GM12878 (cell line): ENCODE data around the gene RGS16. TPM values are rescaled to one million over a fixed set of nuclear protein-coding genes. Genes with fewer than 3 reads are reported as not detected.

Source experiments
- ATAC-seq: fragments of 200-7000 bp; cut with Tn5 transposase; 3 replicates; pipeline ENCODE4 v1.9.1; 2020; ENCODE audit warnings: mild to moderate bottlenecking, moderate library complexity
- BruUV-seq: library from RNA; stranded (reverse); fragments of 400-500 nt; replicated peaks from 2 replicates; lab custom pipeline; 2021; lab: Mats Ljungman, UMichigan
- CTCF ChIA-PET: fragments of 300-600 bp; sonication (Branson Sonifier 250); formaldehyde crosslinking; extraction: SDS; loops from one replicate; lab custom pipeline; 2021; ENCODE audit warnings: inconsistent platforms; lab: Yijun Ruan, JAX
- POLR2A ChIA-PET: fragments of 350-600 bp; formaldehyde crosslinking; extraction: SDS; loops from one replicate; lab custom pipeline; 2021; ENCODE audit warnings: inconsistent platforms; lab: Charles Lee
- RAD21 ChIA-PET: fragments of 300-600 bp; sonication (Branson Sonifier 250); formaldehyde crosslinking; loops from one replicate; lab custom pipeline; 2023; ENCODE audit warnings: antibody characterized with exemption; ENCODE audit not compliant: unreplicated experiment; lab: Charles Lee
- SMC1A ChIA-PET: fragments of 300-600 bp; sonication (Branson Sonifier 250); formaldehyde crosslinking; loops from one replicate; lab custom pipeline; 2023; ENCODE audit not compliant: unreplicated experiment, uncharacterized antibody; lab: Charles Lee
- DNase-seq: peaks from one replicate; pipeline ENCODE4 v3.0.0-alpha.2; 2011; ENCODE audit warnings: low read depth, low spot score
- FAIRE-seq: peaks from 3 replicates; lab custom pipeline; 2011; peaks lifted over from hg19 to GRCh38; lab: Jason Lieb, UNC
- H2AFZ ChIP-seq: 2 replicates; pipeline ENCODE4 v1.6.0; 2011; ENCODE audit warnings: low read depth, low read length, control low read depth; ENCODE audit not compliant: control insufficient read depth
- H3K27ac ChIP-seq: 2 replicates; pipeline ENCODE4 v1.5.1; 2011; ENCODE audit warnings: control low read depth; ENCODE audit not compliant: control insufficient read depth, insufficient read depth
- H3K27me3 ChIP-seq, 2 experiments: replicated peaks in 1 of 2; 2 replicates each; pipeline versions ENCODE4 v1.6.0 to v1.6.1; 2011; ENCODE audit warnings: low read length in 1 of 2; ENCODE audit not compliant: control insufficient read depth in 2 of 2, insufficient read depth in 2 of 2
- H3K36me3 ChIP-seq, 2 experiments: 2 replicates each; pipeline ENCODE4 v1.5.1; 2011; ENCODE audit warnings: low read length in 1 of 2; ENCODE audit not compliant: control insufficient read depth in 2 of 2, insufficient read depth in 2 of 2
- H3K4me1 ChIP-seq: 2 replicates; pipeline ENCODE4 v1.6.1; 2011; ENCODE audit warnings: mild to moderate bottlenecking, low read length, moderate library complexity, mixed read lengths; ENCODE audit not compliant: control insufficient read depth, insufficient read depth
- H3K4me2 ChIP-seq: 2 replicates; pipeline ENCODE4 v1.6.0; 2011; ENCODE audit warnings: control low read depth; ENCODE audit not compliant: control insufficient read depth, insufficient read depth
- H3K4me3 ChIP-seq: fragments of 200-600 bp; sonication (generic); 2 replicates; pipeline ENCODE4 v1.5.1; 2016
- H3K79me2 ChIP-seq: 2 replicates; pipeline ENCODE4 v1.6.0; 2011; ENCODE audit warnings: low read length; ENCODE audit not compliant: control insufficient read depth, insufficient read depth
- H3K9ac ChIP-seq: 2 replicates; pipeline ENCODE4 v1.8.0; 2011; ENCODE audit warnings: low read length, control low read depth, mixed read lengths; ENCODE audit not compliant: control insufficient read depth, insufficient read depth
- H3K9me3 ChIP-seq: replicated peaks from 3 replicates; pipeline ENCODE4 v1.5.1; 2011; ENCODE audit warnings: mild to moderate bottlenecking, low read length; ENCODE audit not compliant: control insufficient read depth, insufficient read depth
- H4K20me1 ChIP-seq: 2 replicates; pipeline ENCODE4 v1.6.0; 2011; ENCODE audit not compliant: control insufficient read depth, insufficient read depth
- ASH2L ChIP-seq: fragments of 300-600, 200-600 bp; sonication (generic); IDR thresholded peaks from 2 replicates; pipeline ENCODE4 v1.6.1; 2017; ENCODE audit warnings: low read depth, mild to moderate bottlenecking, borderline replicate concordance
- BHLHE40 ChIP-seq, 2 experiments: fragments of 450-650 bp in 1 of 2; IDR thresholded peaks; 2 replicates each; pipeline ENCODE4 v1.6.1; 2011 to 2017; ENCODE audit warnings: low read depth in 2 of 2, borderline replicate concordance in 1 of 2, improper control_type of control experiment in 1 of 2, low read length in 1 of 2, mild to moderate bottlenecking in 1 of 2
- CREM ChIP-seq: IDR thresholded peaks from 2 replicates; pipeline ENCODE4 v1.6.1; 2014; ENCODE audit warnings: antibody characterized with exemption, low read depth
- CTCF ChIP-seq, 3 experiments: IDR thresholded peaks in 2 of 3; conservative IDR thresholded peaks in 1 of 3; 2 replicates each; pipeline ENCODE4 v1.5.1; 2011; ENCODE audit warnings: low read depth in 3 of 3, low read length in 3 of 3, mild to moderate bottlenecking in 3 of 3, control low read depth in 2 of 3, moderate library complexity in 2 of 3, inconsistent platforms in 1 of 3, mixed read lengths in 1 of 3; ENCODE audit not compliant: control insufficient read depth in 2 of 3, insufficient read depth in 1 of 3; ENCODE audit errors: extremely low read depth in 1 of 3
- ESRRA ChIP-seq: IDR thresholded peaks from 2 replicates; pipeline ENCODE4 v1.6.1; 2012; ENCODE audit warnings: mild to moderate bottlenecking, low read length, improper control_type of control experiment
- FOXM1 ChIP-seq: IDR thresholded peaks from 2 replicates; pipeline ENCODE4 v1.6.1; 2012; ENCODE audit warnings: low read depth, mild to moderate bottlenecking, inconsistent platforms, low read length, moderate library complexity
- HDAC2 ChIP-seq: fragments of 200-600 bp; sonication (generic); IDR thresholded peaks from 2 replicates; pipeline ENCODE4 v1.6.1; 2017
- MTA3 ChIP-seq: IDR thresholded peaks from 2 replicates; pipeline ENCODE4 v1.6.1; 2012; ENCODE audit warnings: low read length, inconsistent platforms, borderline replicate concordance
- PAX5 ChIP-seq: IDR thresholded peaks from 2 replicates; pipeline ENCODE4 v1.6.1; 2011; ENCODE audit warnings: low read depth, low read length, borderline replicate concordance
- RAD21 ChIP-seq: IDR thresholded peaks from 2 replicates; pipeline ENCODE4 v1.6.1; 2011; ENCODE audit warnings: mild to moderate bottlenecking, low read depth, low read length, moderate library complexity; ENCODE audit not compliant: insufficient read depth
- SRF ChIP-seq, 2 experiments: IDR thresholded peaks; 2 replicates each; pipeline ENCODE4 v1.6.1; 2011; ENCODE audit warnings: low read depth in 2 of 2, low read length in 2 of 2, mild to moderate bottlenecking in 1 of 2, moderate library complexity in 1 of 2
- SUZ12 ChIP-seq: fragments of 200-600 bp; sonication (generic); IDR thresholded peaks from one replicate; pipeline ENCODE4 v1.6.1; 2018; ENCODE audit warnings: antibody characterized with exemption, mild to moderate bottlenecking; ENCODE audit not compliant: unreplicated experiment
- WGBS: methylation state at CpG from one replicate; pipeline ENCODE4 v1.1.6; 2016; ENCODE audit warnings: low lambda C conversion rate; ENCODE audit not compliant: insufficient replicate concordance, insufficient coverage; ENCODE audit errors: missing lambda C conversion rate; 5-methylcytosine and 5-hydroxymethylcytosine counted together
- in situ Hi-C: fragments of 300-500 bp; cut with MboI; formaldehyde crosslinking; loops from 9 replicates; pipeline ENCODE4 v1.14.3; 2018; ENCODE audit warnings: mixed read lengths
- intact Hi-C: fragments of 100-400 bp; cut with micrococcal nuclease; formaldehyde crosslinking; loops from one replicate; pipeline ENCODE4 v1.14.2; 2022; ENCODE audit not compliant: unreplicated experiment
- polyA plus RNA-seq, 11 experiments: library from polyadenylated mRNA; depleted of rRNA in 4 of 11; unstranded in 6 of 11; stranded (reverse) in 5 of 11; fragments of >200 nt; fragmentation: Nextera tagmentation in 4 of 11; fragmentation: Illumina TruSeq in 1 of 11; extraction: Ambion mirVana in 4 of 11; extraction: Trizol in 1 of 11; gene quantifications; 1 replicate in 1 of 11; 2 replicates in 10 of 11; pipeline versions ENCODE4 v1.2.1 to v1.2.3, GENCODE V29; 2011 to 2016; ENCODE audit warnings: inconsistent platforms in 2 of 11, missing spikeins in 2 of 11, low read depth in 1 of 11
- total RNA-seq, 4 experiments: library from RNA; depleted of rRNA in 3 of 4; stranded (reverse); fragments of >200 nt in 3 of 4; fragmentation: Illumina TruSeq in 1 of 4; extraction: Trizol in 1 of 4; gene quantifications; 2 replicates each; pipeline versions ENCODE4 v1.2.1 to v1.2.3, GENCODE V29; 2013 to 2021

Gene RGS16
- total and polyA plus RNA-seq, 10 of the 15 experiments (the other 5 are each of a cell fraction or from before 2014, with no cell fraction given) = 16.4 to 58.2 (median 44.6) TPM

GRCh38 chr1:182646739-182647138, 42.5 kb upstream of the RGS16 start:
- CTCF ChIA-PET = interaction anchor here (1.2 to 6.9 kb wide), 5 partner anchors 18 to 136 kb away, joined by 4 to 61 read pairs (median 13); no protein-coding TSS in a partner anchor
- Histone ChIP-seq H3K4me3 (no peak overlapping the region), H3K4me1 (peaks cover 46% of the 10 kb centered on the region), H2AFZ (no peak overlapping the region), H3K36me3 (no peaks in the 10 kb centered on the region), H3K27ac (no peak overlapping the region), H4K20me1 (no peaks in the 10 kb centered on the region), H3K9ac (no peak overlapping the region), H3K79me2 (no peaks in the 10 kb centered on the region), H3K9me3 (no peaks in the 10 kb centered on the region), H3K27me3 (no peaks in the 10 kb centered on the region), H3K4me2 (no peak overlapping the region)
- BruUV-seq = no TSS peak
- no peak for DNase-seq
- no peak for FAIRE-seq
- TF ChIP-seq PAX5 = no peak
- TF ChIP-seq MTA3 = no peak
- no peak for TF ChIP-seq ASH2L
- WGBS = 100% methylated on average over 2 of the region's 2 CpGs
- no peak for ATAC-seq
- SMC1A ChIA-PET = interaction anchor here (0.7 to 10.1 kb wide), 6 partner anchors 16 to 142 kb away, joined by 4 to 78 read pairs (median 28); no protein-coding TSS in a partner anchor
- RAD21 ChIA-PET = interaction anchor here (1.3 to 3.8 kb wide), 4 partner anchors 30 to 135 kb away, joined by 6 to 24 read pairs (median 14); no protein-coding TSS in a partner anchor
- intact Hi-C loops (no loop called here), in situ Hi-C loops (no loop called here)
- POLR2A ChIA-PET = interaction anchor here (1.5 kb wide), 1 partner anchor 16 kb away, joined by 4 read pairs; no protein-coding TSS in a partner anchor

GRCh38 chr1:182644886-182645285, 40.7 kb upstream of the RGS16 start:
- in situ Hi-C loops = no loop called here
- TF ChIP-seq RAD21 (peak; percentile 51), ESRRA (no peak), BHLHE40 (IDR thresholded peaks at IDR 0.05; ENCODE audit: borderline replicate concordance in 1 of 2, low read depth in 2 of 2, low read length in 1 of 2) (0 out of 4 replicates have a peak, but pooled peaks of 1 of the 2 experiments have one; percentile 33), HDAC2 (no peak), CREM (0 out of 2 replicates have a peak, but pooled peaks have one; percentile 2), SRF (IDR thresholded peaks at IDR 0.05; ENCODE audit: low read depth in 2 of 2, low read length in 2 of 2) (peak in 1 of 2 experiments; percentile 52; a peak in 1 of 4 replicates), CTCF (IDR thresholded peaks at IDR 0.05 in 2 of 3, conservative IDR thresholded peaks at IDR 0.05 in 1 of 3; ENCODE audit: control insufficient read depth in 2 of 3, extremely low read depth in 1 of 3, insufficient read depth in 1 of 3, low read depth in 3 of 3, low read length in 3 of 3) (0 out of 6 replicates have a peak, but pooled peaks of 1 of the 3 experiments have one; percentile 1), FOXM1 (no peak), SUZ12 (no peak)
- TF ChIP-seq, all 136 proteins: peak for 5
- ChIA-PET CTCF (interaction anchor here (0.8 to 3.0 kb wide), 8 partner anchors 11 to 137 kb away, joined by 3 to 13 read pairs (median 4); no protein-coding TSS in a partner anchor), POLR2A (interaction anchor here (0.6 to 1.5 kb wide), 4 partner anchors 11 to 29 kb away, joined by 3 read pairs; no protein-coding TSS in a partner anchor), SMC1A (interaction anchor here (1.2 to 10.1 kb wide), 6 partner anchors 9 to 137 kb away, joined by 3 to 78 read pairs (median 10); no protein-coding TSS in a partner anchor), RAD21 (interaction anchor here (0.5 to 2.8 kb wide), 5 partner anchors 14 to 194 kb away, joined by 3 to 10 read pairs (median 5); partner anchors contain the start of gene RGS16)
- H3K9me3 ChIP-seq = no peaks in the 10 kb centered on the region
- H3K27ac ChIP-seq = no peak overlapping the region
- WGBS = 31% methylated on average over 4 of the region's 4 CpGs
- no peaks in the 10 kb centered on the region for H3K27me3 ChIP-seq
- intact Hi-C loops = no loop called here
- H3K4me3 ChIP-seq = no peak overlapping the region
- peak overlapping the region; percentile 46 for H2AFZ ChIP-seq
- BruUV-seq = no TSS peak
- no peaks in the 10 kb centered on the region for H4K20me1 ChIP-seq
- FAIRE-seq = no peak
- H3K79me2 ChIP-seq = no peaks in the 10 kb centered on the region
- peaks cover 30% of the 10 kb centered on the region for H3K4me1 ChIP-seq
- DNase-seq = no peak
- ATAC-seq = peak; percentile 64
- H3K4me2 ChIP-seq = no peak overlapping the region
- H3K9ac ChIP-seq = no peak overlapping the region
- no peaks in the 10 kb centered on the region for H3K36me3 ChIP-seq
